Fibroblast of skin of left biceps (primary cell): ENCODE measurements around the gene CEACAM19.
"Not testable (repeated sequence)": the region's sequence is repeated elsewhere in the genome, so short reads cannot be mapped to it uniquely, and the experiment has no call there.

Source experiments
- DNase-seq, 2 experiments: peaks; one replicate each; pipeline ENCODE4 v3.0.0-alpha.2; 2013; ENCODE audit warnings: low read depth in 2 of 2

Gene CEACAM19

GRCh38 chr19:44645407-44646048, 25.8 kb upstream of the CEACAM19 start:
- no peak for DNase-seq

- no peak for DNase-seq
Measured at GRCh38 chr19:44646049-44646416, 25.2 kb upstream of the CEACAM19 start.

- DNase-seq, result no peak
Measured at GRCh38 chr19:44647144-44647543, 24.1 kb upstream of the CEACAM19 start.

GRCh38 chr19:44648631-44649251, 22.5 kb upstream of the CEACAM19 start:
- DNase-seq, result no peak

- DNase-seq, result no peak
Measured at GRCh38 chr19:44649578-44650145, 21.6 kb upstream of the CEACAM19 start.

- no peak for DNase-seq
Measured at GRCh38 chr19:44653343-44653742, 17.9 kb upstream of the CEACAM19 start.

GRCh38 chr19:44653977-44654774, 17.1 kb upstream of the CEACAM19 start:
- DNase-seq, result no peak

GRCh38 chr19:44657211-44657921, 13.9 kb upstream of the CEACAM19 start:
- peak; percentile 50 to 55 for DNase-seq

GRCh38 chr19:44658069-44658733, 13.1 kb upstream of the CEACAM19 start:
- DNase-seq, result no peak

GRCh38 chr19:44660081-44660480, 11.2 kb upstream of the CEACAM19 start:
- DNase-seq, result no peak

GRCh38 chr19:44661205-44661604, 10.1 kb upstream of the CEACAM19 start:
- DNase-seq, result no peak

GRCh38 chr19:44661904-44662303, 9.4 kb upstream of the CEACAM19 start:
- DNase-seq, result no peak

GRCh38 chr19:44662691-44663385, 8.4 kb upstream of the CEACAM19 start:
- DNase-seq, result no peak

GRCh38 chr19:44663996-44664395, 7.3 kb upstream of the CEACAM19 start:
- DNase-seq, result no peak

GRCh38 chr19:44664976-44665375, 6.3 kb upstream of the CEACAM19 start:
- no peak for DNase-seq

- DNase-seq, result no peak
Measured at GRCh38 chr19:44666852-44667556, 4.3 kb upstream of the CEACAM19 start.

- DNase-seq, result no peak
Measured at GRCh38 chr19:44668985-44669764, 2.1 kb upstream of the CEACAM19 start.

- not testable (repeated sequence) for DNase-seq
Measured at GRCh38 chr19:44670027-44670426, 1.3 kb upstream of the CEACAM19 start.

- no peak for DNase-seq
Measured at GRCh38 chr19:44672226-44672625, 944 bp downstream of the CEACAM19 start.
